DMS79 treated with DMSO at 0.1 percent for 48 hours (cell line): ENCODE data around the gene ITIH5.

ENCODE experiments used
- DNase-seq: peaks from one replicate; lab custom pipeline; 2025; lab: John Stamatoyannopoulos, UW

Gene ITIH5

DNA sequence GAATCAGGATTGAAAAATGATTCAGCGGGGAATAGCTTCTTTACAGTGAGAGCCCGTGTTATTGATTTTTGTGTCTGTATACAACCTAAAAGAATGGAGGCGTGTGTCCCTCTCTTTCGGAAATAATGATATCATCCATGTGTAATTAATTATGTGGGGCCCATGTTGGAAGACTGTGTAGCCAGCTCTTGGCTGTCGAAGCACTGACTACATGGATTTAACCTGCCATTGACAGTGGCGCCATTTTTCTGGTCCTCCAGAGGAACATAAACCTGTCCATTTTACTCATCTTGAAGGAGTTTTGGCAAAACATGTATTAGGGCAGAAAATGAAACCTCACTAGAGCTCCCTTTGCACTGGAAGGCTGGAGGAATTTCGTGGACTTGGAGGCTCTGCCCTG is 119.6 kb downstream of the ITIH5 start:
- DNase-seq = no peak

DNA sequence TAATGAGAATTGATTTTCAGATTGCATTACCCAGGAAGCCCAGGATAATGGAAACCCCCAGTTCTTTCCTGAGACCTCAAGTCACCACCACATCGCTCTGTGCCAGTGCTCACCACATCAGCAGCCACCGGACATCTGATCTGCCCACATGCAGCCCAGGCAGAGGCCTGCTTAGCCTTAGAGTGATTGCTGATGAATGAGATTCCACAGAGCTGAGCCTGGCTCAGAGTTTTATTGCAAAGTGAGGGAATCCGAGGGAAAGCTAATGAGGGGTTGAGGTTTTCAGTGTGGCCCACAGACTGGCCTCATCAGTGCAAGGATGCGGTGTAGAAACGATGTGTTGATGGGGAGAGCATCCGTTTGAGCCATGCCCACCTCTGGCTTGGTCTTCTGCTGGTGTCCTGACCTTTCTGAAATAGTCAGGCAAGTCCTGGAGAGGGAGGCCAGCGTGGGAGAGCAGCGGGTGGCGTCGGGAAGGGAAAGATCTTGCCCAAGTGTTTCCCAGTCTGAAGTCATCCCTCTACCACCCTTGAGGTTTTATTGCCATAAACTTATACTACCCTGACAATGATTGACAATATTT is 120.3 kb downstream of the ITIH5 start:
- no peak for DNase-seq

DNA sequence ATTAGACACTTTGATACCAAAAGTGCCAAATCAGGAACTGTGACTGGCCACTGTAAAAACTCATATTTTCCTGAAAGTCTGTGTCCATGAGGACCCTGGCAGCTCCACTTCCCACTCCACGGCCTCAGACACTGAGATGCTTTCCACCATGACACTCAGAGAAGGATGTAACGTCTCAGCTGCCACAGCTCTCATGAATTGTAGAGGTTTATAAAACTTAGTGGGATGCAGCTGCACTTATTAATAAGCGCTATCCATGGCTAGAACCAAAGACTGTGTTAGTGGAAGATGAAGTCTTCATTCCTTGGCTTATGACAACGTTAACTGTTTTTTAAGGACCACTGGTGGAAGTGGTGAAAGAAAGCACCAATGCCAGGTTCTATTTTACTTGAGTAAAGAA is 121.0 kb downstream of the ITIH5 start:
- DNase-seq = no peak

DNA sequence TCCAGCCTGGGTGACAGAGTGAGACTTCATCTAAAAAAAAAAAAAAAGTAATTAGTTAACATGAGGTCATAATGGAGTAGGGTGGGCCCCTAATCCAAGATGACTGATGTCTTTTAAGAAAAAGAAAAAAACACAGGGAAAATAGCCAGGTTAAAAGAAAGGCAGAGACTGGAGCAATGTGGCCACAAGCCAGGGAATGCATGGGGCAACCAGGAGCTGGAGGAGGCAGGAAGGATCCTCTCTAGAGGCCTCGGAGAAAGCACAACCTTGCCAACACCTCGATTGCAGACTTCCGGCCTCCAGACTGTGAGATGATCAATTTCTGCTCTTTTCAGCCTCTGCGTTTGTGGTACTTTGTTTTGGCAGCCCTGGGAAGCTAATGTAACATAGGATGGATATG is 121.5 kb downstream of the ITIH5 start:
- DNase-seq = no peak

DNA sequence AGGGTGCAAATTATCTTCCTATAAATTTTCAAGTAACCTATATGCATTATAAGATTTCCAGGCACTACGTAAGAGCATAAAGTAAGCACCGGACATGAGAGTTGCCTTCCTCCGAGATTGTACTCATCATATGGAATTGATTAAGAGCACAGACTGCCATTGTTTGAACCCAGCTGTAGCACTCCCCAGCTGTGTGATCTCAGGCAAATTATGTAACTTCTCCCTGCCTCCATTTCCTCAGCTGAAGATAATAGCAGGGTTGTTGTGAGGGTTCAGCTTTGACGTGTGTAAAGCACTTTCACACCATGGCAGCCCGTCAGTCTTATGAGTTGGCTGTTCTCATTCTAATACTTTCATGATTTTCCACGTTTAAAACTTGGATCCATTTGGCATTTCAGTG is 122.6 kb downstream of the ITIH5 start:
- no peak for DNase-seq

DNA sequence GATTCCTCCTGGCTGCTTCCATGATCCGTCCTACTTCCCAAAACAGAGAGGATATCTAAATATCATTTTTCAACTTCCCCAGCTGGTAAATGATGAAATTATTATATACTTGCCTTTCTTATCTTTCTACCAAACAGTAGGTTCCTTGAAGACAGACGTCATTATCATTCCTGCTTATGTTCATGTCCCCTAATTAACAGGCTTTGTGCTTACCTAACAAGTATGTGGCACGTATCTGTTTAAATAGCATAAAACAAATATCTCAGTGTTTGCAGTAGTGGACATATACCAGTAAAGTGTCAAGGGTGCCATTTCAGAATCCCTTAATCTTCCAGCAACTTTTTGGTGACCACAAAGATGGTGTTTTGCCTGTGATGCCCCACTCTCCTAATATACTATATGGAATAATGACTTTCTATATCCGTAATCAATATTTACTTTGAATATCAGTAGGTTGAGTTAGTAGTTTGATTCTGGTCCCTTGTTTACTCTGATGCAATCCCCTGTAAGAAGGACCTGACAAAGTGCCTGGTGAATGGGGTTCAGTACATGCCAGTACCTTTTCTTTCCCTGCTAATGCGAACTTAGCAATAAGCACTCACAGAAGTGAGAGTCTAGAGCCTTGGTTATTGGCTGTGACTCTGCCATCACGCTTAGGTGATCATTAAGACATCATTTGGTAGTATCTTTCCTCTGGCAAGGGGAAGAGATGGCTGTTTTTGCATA is 124.4 kb downstream of the ITIH5 start:
- no peak for DNase-seq

DNA sequence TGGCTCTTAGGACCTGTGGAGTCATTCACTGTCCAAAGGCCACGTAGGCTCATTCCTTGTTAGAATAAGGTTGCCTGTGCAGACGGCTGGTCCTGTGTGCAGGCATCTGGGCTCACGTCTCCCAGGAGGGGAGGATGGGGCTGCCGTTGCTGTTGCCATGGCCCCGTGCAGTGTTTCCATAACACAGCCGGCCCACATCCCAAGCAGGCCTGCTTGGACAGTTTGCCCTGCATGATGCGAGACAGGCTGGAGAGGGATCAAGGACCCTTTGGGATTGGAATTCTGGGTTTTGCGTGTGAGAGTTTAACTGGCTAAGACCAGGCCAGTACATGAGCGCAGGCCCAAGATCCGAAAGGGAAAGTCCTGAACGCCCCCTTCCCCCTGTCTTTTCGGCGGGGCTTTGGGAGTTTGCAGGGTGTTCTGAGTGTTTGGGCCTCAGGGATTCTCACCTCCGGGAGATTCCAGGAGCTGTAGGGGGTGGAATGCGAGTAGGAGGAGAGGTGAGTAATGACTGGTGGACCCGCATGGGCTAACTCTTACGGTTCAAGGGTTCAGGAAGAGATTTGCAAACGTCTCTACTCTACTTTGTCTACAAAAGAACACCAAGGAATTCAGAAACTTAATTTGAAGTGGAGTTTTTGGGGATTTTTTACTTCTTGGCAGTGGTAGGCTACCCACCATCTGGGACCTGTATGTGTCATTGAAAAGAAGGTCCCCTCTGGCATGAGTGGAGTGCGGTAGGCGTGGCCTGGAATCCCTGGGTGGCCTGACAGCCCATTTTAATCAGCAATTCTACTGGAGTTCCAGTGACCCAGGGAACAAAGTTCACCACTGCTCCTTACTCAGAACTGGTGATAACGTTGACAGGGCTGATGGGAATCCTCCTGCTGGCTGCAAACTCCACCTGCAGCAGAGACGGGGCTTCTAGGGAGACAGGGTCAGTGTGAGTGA is 125.4 kb downstream of the ITIH5 start:
- no peak for DNase-seq

DNA sequence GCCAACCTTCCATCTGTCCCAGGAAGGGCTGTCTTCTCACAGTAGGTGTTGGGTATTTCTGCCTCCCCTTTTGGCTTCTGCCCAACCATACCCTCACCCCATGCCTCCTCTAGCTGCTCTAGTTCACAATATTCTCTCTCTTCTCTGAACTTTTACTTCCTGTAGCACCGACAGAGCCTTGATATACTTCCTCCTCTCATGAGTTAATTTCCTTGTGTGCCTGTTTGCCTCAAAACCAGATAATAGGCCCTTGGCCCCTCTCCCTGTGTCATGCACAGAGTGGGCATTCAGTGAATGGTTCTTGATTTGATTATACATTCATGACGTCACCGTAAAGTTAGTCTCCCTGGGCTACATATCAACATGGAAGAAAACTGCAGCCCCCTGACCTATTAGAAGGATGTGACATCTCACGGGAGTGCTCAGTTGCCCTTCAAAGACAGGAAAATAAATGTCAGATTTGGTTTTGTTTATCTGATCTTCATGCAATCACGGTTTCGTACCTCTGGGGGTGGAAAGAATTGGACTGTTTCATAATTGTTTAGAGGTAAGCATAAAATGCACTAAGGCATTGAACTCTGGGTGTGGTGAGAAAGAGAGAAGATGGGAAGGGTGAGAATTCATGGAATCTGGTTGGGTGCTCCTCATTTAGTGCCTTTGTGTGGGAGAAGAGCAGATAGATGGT is 127.7 kb downstream of the ITIH5 start:
- no peak for DNase-seq

DNA sequence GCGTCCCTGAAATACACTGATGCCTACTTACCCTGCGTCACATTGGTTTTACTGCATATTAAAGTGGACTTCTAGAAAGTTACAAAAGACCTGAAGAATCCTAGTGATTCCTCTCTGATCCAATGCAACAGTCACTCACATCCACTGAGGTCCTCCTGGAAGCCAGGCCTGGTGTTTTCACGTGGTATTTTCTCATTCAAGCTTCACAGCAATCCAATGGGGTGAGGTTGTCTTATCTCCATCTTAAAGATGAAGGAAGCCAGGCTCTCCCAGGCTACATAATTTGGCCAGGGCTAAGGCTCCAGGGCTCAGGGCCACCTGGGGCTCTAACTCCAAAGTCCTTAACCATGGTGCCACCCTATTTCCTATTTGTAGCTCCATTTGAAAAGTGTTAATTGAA is 129.6 kb downstream of the ITIH5 start:
- no peak for DNase-seq

DNA sequence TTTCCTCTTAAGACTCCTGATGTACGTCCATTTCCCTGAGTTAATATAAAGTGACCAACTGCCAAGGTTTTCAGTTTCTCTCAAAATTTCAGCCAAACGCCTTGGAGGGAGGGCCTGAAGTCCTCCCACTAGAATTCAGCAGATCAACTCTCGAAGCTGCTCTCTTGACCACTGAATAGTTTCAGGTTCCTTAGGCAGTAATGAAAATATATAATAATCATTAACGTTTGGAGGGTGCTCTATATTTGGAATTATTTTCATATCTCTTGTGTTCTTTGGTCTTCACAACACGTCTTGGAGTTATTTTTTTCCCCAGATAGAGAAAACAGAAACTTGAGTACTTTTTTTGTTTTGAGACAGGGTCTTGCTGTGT is 132.3 kb downstream of the ITIH5 start:
- DNase-seq = no peak

DNA sequence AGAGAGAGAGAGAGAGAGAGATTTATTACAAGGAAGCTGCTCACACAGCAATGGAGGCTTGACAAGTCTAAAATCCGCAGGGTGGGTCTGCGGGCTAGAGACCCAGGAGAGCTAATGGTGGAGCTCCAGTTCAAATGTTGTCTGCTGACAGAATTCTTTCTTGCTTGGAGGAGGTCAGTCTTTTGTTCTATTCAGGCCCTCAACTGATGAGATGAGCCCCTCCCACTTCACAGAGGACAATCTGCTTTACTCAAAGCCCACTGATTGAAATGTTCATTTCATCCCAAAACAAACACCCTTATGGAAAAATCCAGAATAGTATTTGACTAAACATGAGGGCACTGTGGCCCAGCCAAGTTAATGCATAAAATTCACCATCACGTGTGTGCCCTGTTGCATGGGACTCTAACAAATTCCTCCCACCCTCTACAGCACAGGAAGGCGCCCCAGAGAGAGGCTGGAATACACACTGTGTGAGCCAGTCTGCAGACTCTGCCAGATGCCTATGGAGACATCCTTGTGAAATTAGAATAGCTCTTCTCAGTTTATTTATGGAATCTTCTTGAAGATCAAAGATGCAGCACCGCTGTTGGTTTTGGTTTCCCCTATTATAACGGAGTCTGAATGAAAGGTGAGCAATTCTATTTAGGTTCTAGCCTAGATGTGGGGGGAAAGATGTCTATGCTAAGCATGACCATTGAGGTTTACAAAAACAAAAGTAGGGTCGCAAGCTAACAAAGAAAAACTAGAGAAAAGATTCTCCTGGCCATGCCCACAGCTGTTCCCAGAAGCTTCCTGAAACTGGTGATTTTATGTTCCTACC is 132.9 kb downstream of the ITIH5 start:
- DNase-seq = no peak

DNA sequence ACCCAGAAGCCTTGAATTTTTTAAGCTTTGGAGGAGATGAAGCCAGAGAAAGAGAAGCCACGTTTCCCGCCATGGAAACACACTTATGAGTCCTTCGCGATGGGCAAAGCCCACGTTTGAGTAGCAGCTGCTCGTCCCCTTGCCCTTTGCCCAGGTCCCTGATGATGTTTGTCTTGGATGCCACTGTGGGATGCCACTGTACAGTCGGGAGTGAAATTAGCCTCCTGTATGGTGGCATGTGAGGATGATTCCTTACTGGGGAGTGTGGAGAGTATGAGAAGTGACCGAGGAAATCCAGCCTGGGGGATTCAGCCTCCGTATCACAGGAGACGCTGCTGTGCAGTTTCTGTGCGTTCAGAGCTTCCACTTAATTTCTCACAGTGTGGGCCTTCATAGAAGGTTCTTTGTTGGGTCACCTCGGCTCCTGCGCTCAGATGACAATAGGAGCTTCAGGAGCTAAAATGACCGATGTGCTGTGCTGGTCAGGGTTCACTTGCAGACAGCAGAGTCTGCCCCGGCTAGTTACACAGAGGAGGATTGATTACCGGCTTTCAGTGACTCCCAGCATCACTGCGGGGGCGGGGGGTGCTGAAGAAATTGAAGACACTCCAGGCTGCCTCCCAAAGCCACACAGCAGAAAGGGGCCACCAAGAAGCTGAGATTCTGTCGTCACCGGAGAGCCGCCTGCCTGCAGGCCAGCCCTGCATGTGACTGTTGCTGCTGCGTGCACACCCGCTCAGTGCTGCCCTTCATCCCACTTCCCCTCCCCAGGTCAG is 133.9 kb downstream of the ITIH5 start:
- no peak for DNase-seq

DNA sequence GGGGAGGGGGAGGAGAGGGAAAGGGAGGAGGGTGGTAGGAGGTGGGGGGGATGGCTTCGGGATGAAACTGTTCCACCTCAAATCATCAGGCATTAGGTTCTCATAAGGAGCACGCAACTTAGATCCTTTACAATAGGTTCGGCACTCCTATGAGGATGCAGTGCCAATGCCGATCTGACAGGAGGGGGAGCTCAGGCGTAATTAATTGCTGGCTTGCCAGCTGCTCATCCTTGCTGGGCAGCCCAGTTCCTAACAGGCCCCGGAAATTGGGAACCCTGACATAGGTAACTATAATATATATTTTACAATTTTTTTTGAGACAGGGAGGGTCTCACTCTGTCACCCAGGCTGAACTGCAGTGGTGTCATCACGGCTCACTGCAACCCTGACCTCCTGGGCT is 137.1 kb downstream of the ITIH5 start:
- DNase-seq = no peak

DNA sequence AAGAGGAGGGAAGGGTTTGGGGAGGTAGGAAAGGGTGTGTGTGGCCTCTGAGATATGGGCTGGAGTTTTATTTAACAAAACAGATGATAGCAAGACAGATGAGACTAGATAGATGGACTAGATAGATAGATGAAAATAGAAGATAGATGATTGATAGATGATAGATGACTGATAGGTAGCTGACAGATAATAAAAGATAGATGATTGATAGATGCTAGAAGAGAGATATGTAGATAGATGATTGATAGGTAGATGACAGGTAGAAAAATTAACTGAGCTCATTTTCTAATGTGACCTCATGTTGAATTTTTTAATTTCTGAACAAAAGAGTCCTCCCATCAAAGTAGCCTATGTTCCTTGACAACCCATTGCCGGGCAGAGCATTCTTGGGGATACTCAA is 139.3 kb downstream of the ITIH5 start:
- no peak for DNase-seq

DNA sequence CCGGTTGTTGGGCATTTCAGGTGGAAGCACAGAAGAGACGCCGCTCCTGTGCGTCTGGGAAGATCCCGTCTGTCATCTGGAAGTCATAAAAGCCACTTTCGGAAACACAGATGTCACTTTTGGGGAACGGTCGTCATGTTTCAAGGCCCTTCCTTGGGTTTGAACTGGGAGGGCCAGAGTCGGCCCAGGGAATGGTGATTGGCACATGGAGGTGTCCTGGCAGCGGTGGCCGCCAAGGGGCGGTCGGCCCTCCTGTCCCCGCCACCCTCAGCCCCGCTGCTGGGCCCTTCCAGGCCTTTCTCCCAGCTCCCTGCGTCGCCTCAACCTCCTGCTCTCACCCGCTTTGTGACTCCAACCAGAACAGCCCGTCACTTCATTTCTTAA is 140.8 kb downstream of the ITIH5 start:
- DNase-seq = no peak

DNA sequence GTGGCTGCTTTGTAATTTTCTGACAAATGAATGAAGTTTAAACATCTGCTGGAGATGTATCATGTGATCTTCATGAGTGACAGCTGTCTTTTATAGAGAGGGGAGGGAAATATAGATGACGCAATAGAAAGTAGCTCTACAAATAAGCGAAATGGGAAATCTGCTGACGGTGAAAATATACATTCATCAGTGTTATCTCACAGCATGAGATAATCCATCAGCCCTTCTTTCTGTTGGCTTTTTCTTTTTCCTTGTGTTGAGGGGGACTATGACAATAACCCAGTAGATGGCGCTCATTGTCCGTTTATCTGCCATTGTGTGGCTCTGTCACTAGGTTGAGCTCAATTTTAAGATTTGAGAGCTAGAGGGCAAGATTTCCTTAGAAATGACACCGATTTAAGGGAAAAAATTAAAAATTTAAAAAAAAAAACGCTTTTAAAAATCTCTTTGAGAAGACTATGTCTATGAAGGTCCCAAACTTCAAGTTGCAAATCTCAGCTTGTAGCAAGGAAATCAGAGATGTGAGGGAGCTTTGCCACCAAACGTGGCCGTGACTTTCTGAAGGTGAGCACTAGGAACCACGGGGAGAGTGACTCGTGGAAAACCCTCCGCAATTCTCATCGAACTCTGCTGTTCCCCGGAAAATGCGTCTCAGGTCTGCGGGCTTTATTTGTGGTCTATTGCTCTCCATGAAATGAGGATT is 141.3 kb downstream of the ITIH5 start:
- peak; percentile 2 for DNase-seq

DNA sequence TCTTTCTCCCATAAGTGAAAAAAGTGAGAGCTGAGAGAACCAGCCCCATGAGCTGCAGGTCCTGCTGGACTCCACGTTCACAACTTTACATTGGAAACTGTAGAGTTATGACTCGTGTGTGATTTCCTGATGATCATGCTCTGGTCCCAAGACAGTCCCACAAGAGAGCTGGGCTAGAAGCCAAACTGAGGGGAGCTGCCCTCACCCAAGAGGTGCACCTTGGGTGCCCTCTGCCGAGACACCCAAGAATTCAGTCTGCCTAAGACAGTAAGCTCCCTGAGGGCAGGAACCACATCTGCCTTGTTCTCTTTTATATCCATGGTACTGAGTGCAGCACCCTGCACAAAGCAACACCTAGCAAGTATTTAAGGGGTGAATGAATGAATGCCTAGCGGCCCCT is 143.1 kb downstream of the ITIH5 start:
- DNase-seq = no peak

DNA sequence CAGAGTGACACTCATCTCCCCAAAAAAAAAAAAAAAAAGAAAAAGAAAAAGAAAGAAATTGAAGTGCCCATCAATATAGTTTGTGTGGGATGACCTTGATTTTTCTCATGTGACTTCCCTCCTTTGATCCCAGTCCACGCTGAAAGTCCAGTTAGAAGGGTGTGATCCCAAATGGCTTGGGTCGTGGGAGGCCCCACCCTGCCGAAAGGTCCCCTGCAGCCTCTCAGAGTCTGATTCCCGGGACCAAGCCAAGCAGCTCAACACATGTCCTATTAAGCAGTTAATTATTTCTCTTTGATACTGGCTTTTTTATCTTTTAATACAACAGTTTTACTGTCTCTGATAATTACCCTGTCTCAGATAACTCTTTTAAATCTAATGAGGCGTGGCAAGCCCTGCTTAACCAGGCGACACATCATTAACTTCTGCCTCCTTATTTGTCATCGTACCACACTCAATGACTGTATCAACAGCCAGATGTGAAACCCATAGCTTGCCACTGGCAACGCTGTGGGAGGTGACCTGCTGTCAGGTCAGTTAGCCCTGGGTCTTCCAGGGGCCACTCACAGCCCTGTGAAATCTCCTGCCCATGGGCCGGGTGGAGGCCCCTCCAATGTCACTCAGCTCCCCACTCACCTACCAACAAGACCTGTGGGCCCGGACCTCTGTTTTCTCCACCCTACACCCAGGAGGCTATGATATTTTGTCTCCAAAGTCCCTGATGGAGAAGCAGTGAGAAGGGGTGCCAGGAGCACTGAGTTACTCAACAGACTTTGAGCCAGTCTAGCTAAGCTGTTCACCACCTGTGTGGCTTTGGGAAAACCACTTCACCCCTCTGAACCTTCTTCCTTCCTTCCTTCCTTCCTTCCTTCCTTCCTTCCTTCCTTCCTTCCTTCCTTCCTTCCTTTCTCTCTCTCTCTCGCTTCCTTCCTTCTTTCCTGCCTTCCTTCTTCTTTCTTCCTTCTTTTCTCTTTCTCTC is 146.0 kb downstream of the ITIH5 start:
- DNase-seq = no peak

DNA sequence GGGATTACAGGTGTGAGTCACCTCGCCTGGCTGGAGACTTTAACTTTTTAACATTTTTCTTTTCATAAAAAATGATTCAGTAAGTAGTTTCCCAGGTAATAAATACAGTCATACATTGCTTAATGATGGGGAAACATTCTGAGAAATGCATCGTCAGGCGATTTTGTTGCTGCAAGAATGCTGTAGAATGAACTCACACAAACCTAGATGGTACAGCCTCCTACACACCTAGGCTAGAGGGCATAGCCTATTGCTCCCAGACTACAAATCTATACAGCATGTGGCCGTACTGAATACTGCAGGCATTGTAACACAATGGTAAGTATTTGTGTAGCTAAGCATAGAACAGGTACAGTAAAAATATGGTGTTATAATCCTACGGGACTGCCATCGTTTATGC is 147.4 kb downstream of the ITIH5 start:
- DNase-seq = no peak
